ENCODE results near the gene PRM1. TPM values are rescaled to one million over a fixed set of nuclear protein-coding genes. Genes with fewer than 3 reads are reported as not detected.

PRM1 gene
- total and polyA plus RNA-seq, 2 of the 13 experiments (the other 11 are each of a cell fraction or from before 2014, with no cell fraction given): not detected

GRCh38 chr16:11235703-11235991, 45.5 kb downstream of the PRM1 start (continued):
- TF ChIP-seq PRDM15 (CRISPR knock-in tag; IDR thresholded peaks at IDR 0.05) (no peak), ARID5B (CRISPR knock-in tag; IDR thresholded peaks at IDR 0.05) (peak; percentile 53), RXRA (CRISPR knock-in tag; IDR thresholded peaks at IDR 0.05) (no peak), HNF4A (CRISPR knock-in tag; IDR thresholded peaks at IDR 0.05) (no peak), MYNN (CRISPR knock-in tag; IDR thresholded peaks at IDR 0.05; ENCODE audit: low read depth) (no peak), FOXM1 (CRISPR knock-in tag; IDR thresholded peaks at IDR 0.05) (no peak), BRD4 (CRISPR knock-in tag; IDR thresholded peaks at IDR 0.05) (no peak), NONO (IDR thresholded peaks at IDR 0.05) (no peak), NONO (CRISPR knock-in tag; conservative IDR thresholded peaks at IDR 0.05) (no peak), MLXIP (CRISPR knock-in tag; IDR thresholded peaks at IDR 0.05; ENCODE audit: borderline replicate concordance) (no peak), DZIP1 (CRISPR knock-in tag; IDR thresholded peaks at IDR 0.05) (no peak), HDAC2 (CRISPR knock-in tag; IDR thresholded peaks at IDR 0.05) (0 out of 2 replicates have a peak, but pooled peaks have one; percentile 33), ZSCAN21 (CRISPR knock-in tag; IDR thresholded peaks at IDR 0.05; ENCODE audit: borderline replicate concordance) (no peak), ADNP (CRISPR knock-in tag; IDR thresholded peaks at IDR 0.05) (no peak), TERF1 (CRISPR knock-in tag; IDR thresholded peaks at IDR 0.05) (no peak)
